T-helper 2 cell treated with Interferon-gamma antibody and Interleukin-4, amounts not matched to agents 5 μg/mL and 100 μg/mL, for 36 hours (primary cell): ENCODE results near the gene MED12L.

Experiments used
- DNase-seq: peaks from one replicate; pipeline ENCODE4 v3.0.0; 2021; ENCODE audit warnings: low spot score
- H3K27ac Mint-ChIP-seq: one replicate; pipeline ENCODE4 v1.8.0; 2021; ENCODE audit warnings: mild to moderate bottlenecking, mixed read lengths
- H3K27me3 Mint-ChIP-seq: one replicate; pipeline ENCODE4 v1.8.0; 2021; ENCODE audit warnings: low read depth, mixed read lengths
- H3K36me3 Mint-ChIP-seq: one replicate; pipeline ENCODE4 v1.8.0; 2021; ENCODE audit warnings: low read depth, mixed read lengths
- H3K4me1 Mint-ChIP-seq: one replicate; pipeline ENCODE4 v1.8.0; 2021; ENCODE audit warnings: low read depth, mixed read lengths
- H3K4me3 Mint-ChIP-seq: one replicate; pipeline ENCODE4 v1.8.0; 2022; ENCODE audit warnings: mild to moderate bottlenecking, moderate library complexity, mixed read lengths
- H3K9me3 Mint-ChIP-seq: one replicate; pipeline ENCODE4 v1.8.0; 2021; ENCODE audit warnings: mixed read lengths

Gene MED12L

DNA sequence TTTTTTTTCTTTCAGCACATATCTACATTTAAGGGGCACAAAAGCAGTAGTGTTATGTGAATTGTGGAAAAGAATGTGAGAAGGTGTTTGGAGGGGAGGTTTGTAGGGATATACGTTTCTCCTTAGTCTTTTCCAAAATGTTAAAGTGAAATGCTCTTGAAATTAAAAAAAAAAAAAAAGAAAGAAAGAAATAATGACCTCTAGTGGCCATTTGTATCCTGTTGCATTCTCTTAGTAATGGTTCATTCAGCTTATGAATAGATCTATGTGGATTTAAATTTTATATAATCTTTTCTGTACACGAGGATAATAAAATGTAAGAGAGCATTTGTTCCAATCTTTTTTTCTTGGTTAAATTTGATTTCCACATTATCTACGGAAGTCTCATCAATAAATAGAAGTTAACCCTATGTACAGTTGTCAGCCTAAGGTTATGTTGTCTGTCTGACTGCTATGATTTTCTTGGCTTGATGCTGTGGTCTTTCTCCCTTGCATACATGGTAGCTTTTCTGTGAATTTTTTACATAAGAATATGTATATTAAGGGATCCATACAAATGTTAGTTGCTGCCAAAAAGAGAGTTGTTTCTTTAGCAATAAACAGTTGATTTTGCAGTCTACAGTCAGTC is 242.2 kb downstream of the MED12L start:
- DNase-seq: no peak
- H3K4me1 Mint-ChIP-seq: peaks cover 14% of the 10 kb centered on the region
- H3K36me3 Mint-ChIP-seq: no peaks in the 10 kb centered on the region
- no peak overlapping the region for H3K4me3 Mint-ChIP-seq
- H3K9me3 Mint-ChIP-seq: no peaks in the 10 kb centered on the region
- H3K27ac Mint-ChIP-seq: no peak overlapping the region
- H3K27me3 Mint-ChIP-seq: peaks cover 4% of the 10 kb centered on the region

DNA sequence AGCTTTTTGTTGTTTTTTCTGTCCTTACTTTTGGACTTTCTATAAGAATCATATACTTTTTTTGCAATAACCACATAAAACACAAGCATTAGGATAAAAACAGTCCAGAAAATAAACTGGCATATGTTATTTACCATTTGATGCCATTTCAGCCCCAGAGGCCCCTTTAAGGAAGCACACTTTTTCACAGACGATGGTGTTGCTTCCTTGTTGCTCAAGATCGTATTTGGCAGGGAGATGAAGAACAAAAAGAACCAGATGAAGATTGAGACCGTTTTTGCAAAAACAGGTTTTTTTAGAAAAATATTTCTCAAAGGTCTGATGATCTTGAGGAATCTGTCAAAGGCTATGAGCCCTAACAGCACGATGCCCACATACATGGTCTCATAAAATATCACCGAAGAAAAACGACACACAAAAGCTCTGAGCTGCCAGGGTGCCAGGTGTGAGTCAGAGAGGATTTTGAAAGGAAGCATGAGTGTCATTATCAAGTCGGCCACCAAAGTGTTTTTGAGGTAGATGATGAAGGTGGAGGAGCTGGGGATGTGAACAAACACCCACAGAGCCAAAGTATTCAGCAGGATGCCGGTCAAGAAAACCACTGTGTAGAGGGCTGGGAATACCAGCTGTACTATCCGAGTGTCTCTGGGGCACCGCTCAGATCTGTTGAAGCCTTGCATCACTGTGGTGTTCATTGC is 243.0 kb downstream of the MED12L start:
- H3K4me1 Mint-ChIP-seq: peaks cover 19% of the 10 kb centered on the region
- DNase-seq: no peak
- H3K4me3 Mint-ChIP-seq: peak overlapping the region; percentile 44
- H3K9me3 Mint-ChIP-seq: no peaks in the 10 kb centered on the region
- no peaks in the 10 kb centered on the region for H3K36me3 Mint-ChIP-seq
- H3K27me3 Mint-ChIP-seq: peaks cover 4% of the 10 kb centered on the region
- H3K27ac Mint-ChIP-seq: no peak overlapping the region

DNA sequence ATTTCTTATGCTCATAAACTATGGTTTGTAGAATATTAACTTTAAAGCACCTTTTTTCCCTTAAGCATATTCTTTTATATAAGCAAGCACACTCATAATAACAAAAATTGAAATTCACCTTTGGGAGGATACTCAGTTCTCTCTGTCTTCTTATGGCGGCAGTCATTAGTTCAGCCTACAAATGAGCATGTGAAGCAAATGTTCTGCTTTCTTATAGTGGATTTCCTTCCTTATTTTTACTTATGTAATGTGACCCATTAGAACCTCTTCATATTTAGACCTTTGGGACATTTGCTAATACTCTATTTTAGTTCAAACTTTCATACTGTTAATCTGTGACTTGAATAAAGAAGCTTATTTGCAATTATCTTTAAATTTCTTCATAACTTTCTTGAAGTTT is 243.9 kb downstream of the MED12L start, which contains the start of gene P2RY13:
Gene P2RY13 (minus strand): TSS at position 187 of the 400 bp plus-strand sequence. CDS start 21 bp downstream, at position 166.
- Mint-ChIP-seq H3K27ac (no peak within 1 kb of the TSS), H3K9me3 (no peaks in the 10 kb centered on the region), H3K27me3 (peaks cover 4% of the 10 kb centered on the region), H3K4me1 (peaks cover 17% of the 10 kb centered on the region), H3K4me3 (peak within 1 kb of the TSS; percentile 44), H3K36me3 (no peaks in the 10 kb centered on the region)
- DNase-seq: no peak

DNA sequence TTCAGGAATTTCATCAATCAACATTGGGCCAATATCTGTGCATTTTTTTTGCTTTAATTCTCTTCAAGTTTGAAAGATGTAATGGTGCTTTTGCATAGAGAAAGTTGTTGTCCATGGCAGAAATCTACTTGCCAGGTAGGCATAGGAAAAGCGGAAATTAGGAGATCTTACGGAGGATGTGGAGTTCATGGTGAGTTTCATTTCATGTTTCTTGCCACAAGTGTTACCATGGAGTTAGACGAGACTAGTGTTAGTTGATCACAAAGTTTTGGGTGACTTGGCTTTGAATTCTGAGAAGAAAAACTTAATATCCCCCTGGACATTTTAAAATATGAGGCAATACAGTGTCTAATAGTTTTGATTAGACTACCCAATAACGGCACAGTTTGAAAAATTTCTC is 244.9 kb downstream of the MED12L start:
- Mint-ChIP-seq H3K27me3 (peaks cover 4% of the 10 kb centered on the region), H3K9me3 (no peaks in the 10 kb centered on the region), H3K4me1 (peaks cover 17% of the 10 kb centered on the region), H3K4me3 (no peak overlapping the region), H3K36me3 (no peaks in the 10 kb centered on the region), H3K27ac (no peak overlapping the region)
- DNase-seq: no peak

DNA sequence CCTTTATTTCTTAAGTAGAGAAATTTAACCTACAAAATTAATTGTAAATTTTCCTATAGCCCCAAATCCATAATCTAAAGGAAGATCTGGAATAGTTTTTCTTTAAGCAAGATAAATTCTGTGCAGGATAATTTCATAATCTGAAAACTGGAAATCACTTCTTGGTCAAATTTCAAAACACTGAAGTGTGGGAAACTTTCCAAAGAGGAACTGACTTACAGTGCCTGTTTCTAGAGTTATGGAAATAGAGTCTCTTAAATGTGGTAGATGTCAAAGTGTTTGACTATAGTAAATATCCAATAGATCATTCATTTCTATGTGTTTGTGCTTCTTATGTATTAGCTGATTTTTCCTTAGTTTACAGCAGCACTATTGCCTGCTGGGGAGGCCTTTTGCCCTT is 245.4 kb downstream of the MED12L start:
- peaks cover 17% of the 10 kb centered on the region for H3K4me1 Mint-ChIP-seq
- no peaks in the 10 kb centered on the region for H3K36me3 Mint-ChIP-seq
- no peak overlapping the region for H3K4me3 Mint-ChIP-seq
- H3K27ac Mint-ChIP-seq: no peak overlapping the region
- H3K27me3 Mint-ChIP-seq: peaks cover 4% of the 10 kb centered on the region
- H3K9me3 Mint-ChIP-seq: no peaks in the 10 kb centered on the region
- DNase-seq: no peak

DNA sequence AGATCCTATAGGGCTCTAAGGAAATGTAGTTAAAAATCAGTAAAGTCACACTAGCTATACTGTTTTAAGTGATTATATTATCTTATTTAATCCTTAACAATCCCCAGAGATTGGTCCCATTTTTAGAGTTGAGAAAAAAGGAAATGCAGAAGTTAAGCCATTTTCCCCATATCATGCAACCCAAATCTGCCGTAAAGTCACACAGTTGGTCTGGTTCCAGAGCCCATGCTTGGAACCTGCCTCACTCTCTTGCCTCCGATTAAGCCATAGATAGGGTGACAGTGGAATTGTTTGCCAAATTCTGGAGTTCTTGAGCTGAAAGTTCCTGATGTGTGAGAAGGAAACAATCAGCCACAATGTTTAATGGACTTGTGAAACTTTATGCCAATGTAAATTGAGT is 246.2 kb downstream of the MED12L start:
- Mint-ChIP-seq H3K4me1 (peaks cover 17% of the 10 kb centered on the region), H3K27ac (no peak overlapping the region), H3K27me3 (peaks cover 9% of the 10 kb centered on the region), H3K4me3 (no peak overlapping the region), H3K9me3 (no peaks in the 10 kb centered on the region), H3K36me3 (no peaks in the 10 kb centered on the region)
- DNase-seq: no peak

DNA sequence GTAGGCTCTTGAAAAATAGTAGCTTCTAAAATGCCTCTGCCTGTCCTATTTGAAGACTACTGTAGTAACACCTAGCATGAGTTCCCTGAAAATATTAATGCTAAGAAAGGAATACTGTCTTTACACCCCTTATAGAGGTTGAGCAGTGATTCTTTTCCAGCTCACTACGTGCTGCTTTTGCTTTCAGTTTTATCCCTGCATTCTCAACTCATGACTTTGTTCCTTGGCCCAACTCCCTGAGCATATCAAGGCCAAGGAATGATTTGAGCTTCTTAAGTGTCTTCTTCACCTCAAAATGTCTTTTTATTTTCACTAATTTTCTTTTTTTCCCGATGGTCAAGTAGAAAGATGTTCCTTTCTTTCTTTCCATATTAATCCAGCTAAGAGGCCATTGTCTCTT is 260.4 kb downstream of the MED12L start:
- DNase-seq: no peak
- Mint-ChIP-seq H3K9me3 (no peaks in the 10 kb centered on the region), H3K36me3 (no peaks in the 10 kb centered on the region), H3K27me3 (peaks cover 24% of the 10 kb centered on the region), H3K4me3 (no peak overlapping the region), H3K27ac (no peak overlapping the region), H3K4me1 (peaks cover 8% of the 10 kb centered on the region)

DNA sequence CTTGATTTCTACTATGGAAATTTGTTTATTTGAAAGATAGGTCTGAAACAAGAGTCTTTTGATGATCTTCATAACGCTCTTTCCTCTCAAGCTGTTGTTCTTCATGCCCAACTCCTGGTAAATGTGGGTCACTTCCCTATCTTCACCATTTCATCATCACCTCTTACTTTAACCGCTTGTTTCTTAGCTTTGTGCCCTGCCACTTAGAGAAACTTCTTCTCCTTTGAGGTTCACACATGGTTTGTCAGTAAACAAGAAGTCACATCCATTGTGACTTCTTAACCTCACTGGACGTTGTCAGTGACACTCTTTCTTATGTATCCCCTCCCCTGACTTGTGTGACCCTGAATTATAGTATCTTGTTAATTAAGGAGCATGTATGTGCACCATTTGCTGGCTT is 260.8 kb downstream of the MED12L start:
- Mint-ChIP-seq H3K27me3 (peaks cover 24% of the 10 kb centered on the region), H3K4me3 (no peak overlapping the region), H3K9me3 (no peaks in the 10 kb centered on the region), H3K36me3 (no peaks in the 10 kb centered on the region), H3K4me1 (peaks cover 12% of the 10 kb centered on the region), H3K27ac (no peak overlapping the region)
- DNase-seq: no peak

DNA sequence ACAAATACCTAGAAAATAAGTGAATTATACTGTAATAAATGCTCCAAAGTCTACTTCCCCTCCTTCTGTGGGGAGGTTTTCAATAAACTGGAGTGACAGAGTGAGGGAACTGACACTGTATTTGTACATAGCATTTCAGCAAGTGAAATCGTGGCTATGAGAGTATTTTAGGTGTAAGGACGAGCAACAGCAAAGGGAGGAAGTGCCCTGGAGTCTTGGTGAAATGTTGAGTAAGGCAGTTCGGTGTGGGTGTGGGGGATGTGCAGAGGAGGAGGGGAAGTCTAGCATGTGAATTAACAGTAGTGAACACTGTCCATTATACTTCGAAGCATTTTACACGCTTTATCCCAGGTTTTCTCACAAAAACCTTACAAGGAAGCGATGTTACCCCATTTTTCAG is 262.0 kb downstream of the MED12L start:
- H3K9me3 Mint-ChIP-seq: no peaks in the 10 kb centered on the region
- H3K4me1 Mint-ChIP-seq: peaks cover 18% of the 10 kb centered on the region
- no peak overlapping the region for H3K27ac Mint-ChIP-seq
- peaks cover 24% of the 10 kb centered on the region for H3K27me3 Mint-ChIP-seq
- H3K36me3 Mint-ChIP-seq: no peaks in the 10 kb centered on the region
- H3K4me3 Mint-ChIP-seq: no peak overlapping the region
- no peak for DNase-seq

DNA sequence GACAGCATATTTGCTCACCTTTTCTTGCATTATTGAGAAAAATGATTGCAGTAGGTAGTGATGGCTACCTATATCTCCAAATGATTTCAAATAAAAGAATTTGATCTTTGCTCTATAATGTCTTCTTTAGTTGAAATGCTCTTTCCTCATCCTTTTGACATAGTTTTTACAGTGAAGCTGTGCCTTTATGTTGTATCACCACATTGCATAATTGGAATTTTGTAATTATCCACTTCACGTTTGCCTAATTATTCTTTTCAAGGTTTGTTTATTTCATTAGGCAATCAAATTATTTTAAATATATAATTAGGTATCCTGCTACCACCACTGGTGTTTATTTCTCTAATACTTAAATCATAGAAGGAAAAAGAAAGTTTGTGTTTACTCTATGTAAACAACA is 265.2 kb downstream of the MED12L start:
- H3K9me3 Mint-ChIP-seq: no peaks in the 10 kb centered on the region
- H3K4me3 Mint-ChIP-seq: no peak overlapping the region
- H3K27ac Mint-ChIP-seq: no peak overlapping the region
- H3K27me3 Mint-ChIP-seq: peaks cover 9% of the 10 kb centered on the region
- no peaks in the 10 kb centered on the region for H3K36me3 Mint-ChIP-seq
- DNase-seq: no peak
- peaks cover 18% of the 10 kb centered on the region for H3K4me1 Mint-ChIP-seq

DNA sequence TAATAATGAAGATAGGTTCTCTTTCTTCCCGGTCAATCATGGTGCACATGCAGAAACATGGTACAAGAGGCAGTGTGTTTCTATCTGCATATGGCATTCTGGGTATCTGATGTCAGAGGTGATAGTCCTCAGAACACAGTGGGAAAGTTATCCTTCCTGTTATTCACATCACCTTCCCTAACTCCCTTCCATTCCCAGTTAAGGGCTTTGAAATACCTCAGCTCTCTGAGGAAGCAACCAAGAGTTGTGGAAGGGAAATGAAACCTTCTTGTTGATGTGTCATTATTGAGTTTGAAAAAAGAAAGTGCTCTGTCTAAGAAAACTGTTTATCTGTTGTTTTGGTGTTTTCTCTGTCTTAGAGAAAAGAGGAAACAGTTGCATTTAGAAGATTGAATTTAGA is 265.8 kb downstream of the MED12L start:
- no peak overlapping the region for H3K27ac Mint-ChIP-seq
- H3K9me3 Mint-ChIP-seq: no peaks in the 10 kb centered on the region
- H3K36me3 Mint-ChIP-seq: no peaks in the 10 kb centered on the region
- DNase-seq: no peak
- H3K4me1 Mint-ChIP-seq: peaks cover 13% of the 10 kb centered on the region
- peak overlapping the region; percentile 31 for H3K4me3 Mint-ChIP-seq
- H3K27me3 Mint-ChIP-seq: peaks cover 7% of the 10 kb centered on the region

DNA sequence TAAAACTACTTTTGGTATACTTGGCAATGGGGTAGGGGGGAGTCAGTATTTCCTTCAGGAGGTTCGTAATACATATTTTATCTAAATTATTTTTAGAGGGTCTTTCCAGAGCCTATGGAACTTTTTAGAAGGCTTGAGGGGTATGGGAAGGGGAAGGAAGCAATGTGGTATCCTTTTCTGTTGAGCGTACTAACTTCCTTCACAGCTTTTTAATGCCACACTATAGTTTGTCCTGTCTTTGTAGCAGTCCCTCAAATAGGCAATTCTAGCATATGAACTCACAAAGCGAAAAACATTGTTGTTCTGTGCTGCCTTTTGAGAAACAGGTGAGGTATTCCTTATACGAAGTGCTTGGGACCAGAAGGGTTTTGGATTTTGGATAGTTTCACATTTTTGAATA is 266.2 kb downstream of the MED12L start:
- no peaks in the 10 kb centered on the region for H3K9me3 Mint-ChIP-seq
- peak overlapping the region; percentile 31 for H3K4me3 Mint-ChIP-seq
- no peak overlapping the region for H3K27ac Mint-ChIP-seq
- DNase-seq: no peak
- peaks cover 12% of the 10 kb centered on the region for H3K4me1 Mint-ChIP-seq
- H3K27me3 Mint-ChIP-seq: peaks cover 7% of the 10 kb centered on the region
- no peaks in the 10 kb centered on the region for H3K36me3 Mint-ChIP-seq

DNA sequence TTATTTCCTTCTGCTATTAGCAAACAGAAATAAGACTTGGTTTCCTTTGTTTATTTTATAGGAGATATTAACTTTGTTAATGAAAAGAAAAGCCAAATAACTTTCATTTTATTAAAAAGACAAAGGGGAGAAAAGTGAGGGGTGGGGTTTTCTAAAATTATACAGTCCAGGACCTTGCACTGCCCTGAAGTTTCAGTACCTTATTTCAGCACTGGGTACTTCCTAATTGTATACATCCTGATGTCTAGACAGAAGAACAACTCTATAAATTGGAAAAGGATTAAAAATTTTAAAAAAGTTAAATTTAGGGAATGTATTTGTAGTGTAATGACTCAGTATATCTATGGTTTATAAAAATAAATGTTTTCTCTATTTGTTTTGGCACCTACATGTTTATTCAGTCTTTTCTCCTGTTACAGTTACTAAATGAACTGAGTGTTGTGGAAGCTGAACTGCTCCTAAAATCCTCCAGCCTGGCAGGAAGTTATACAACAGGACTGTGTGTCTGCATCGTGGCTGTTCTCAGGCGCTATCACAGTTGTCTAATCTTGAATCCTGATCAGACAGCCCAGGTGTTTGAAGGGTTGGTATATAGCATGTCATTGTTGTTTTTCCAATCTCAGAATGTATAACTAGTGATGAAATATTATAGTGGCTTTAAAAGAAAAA is 271.5 kb downstream of the MED12L start:
- no peaks in the 10 kb centered on the region for H3K4me1 Mint-ChIP-seq
- no peaks in the 10 kb centered on the region for H3K9me3 Mint-ChIP-seq
- H3K27ac Mint-ChIP-seq: no peak overlapping the region
- no peak overlapping the region for H3K4me3 Mint-ChIP-seq
- H3K36me3 Mint-ChIP-seq: no peaks in the 10 kb centered on the region
- DNase-seq: no peak
- H3K27me3 Mint-ChIP-seq: no peaks in the 10 kb centered on the region

DNA sequence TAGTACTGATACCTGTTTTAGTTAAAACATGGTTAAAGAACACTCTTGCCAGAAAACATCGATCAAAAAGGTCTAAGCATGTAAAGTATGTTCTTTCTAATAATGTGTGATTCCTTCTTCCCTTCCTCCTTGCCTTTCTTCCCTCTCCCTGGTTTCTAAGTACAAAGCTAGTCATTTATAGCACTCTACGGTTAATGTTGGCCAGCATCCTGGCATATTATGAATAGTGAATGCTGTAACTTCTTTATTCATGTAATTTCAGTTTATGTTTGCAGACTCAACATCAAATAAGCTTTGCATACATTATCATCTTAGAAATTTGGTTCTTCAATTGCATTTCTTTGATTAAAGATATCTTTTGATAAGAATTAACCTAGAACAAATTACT is 272.0 kb downstream of the MED12L start:
- Mint-ChIP-seq H3K27ac (no peak overlapping the region), H3K4me1 (no peaks in the 10 kb centered on the region), H3K27me3 (no peaks in the 10 kb centered on the region), H3K9me3 (no peaks in the 10 kb centered on the region), H3K36me3 (no peaks in the 10 kb centered on the region), H3K4me3 (no peak overlapping the region)
- DNase-seq: no peak
